Measurements from ENCODE around the gene ATG16L1.

Gene ATG16L1

GRCh38 chr2:233338046-233338445 is 86.6 kb downstream of the ATG16L1 start:
- no peak for DNase-seq

GRCh38 chr2:233338812-233339368 is 87.4 kb downstream of the ATG16L1 start:
- no peak for DNase-seq

DNA sequence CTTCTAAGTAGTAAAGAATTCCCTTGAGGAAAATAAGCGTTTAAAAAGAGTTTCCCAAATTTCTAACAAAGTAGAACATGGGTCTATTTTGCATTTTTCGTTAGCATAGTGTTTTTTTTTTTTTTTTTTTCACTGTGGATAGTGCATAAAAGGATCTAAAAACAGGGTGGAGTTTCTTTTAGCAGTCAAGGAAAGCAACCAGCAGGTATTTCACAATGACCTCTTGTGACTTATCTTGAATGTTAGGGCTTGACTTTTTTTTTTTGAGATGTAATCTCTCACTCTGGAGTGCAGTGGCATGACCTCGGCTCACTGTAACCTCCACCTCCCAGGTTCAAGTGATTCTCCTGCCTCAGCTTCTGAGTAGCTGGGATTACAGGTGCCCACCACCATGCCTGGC is 88.0 kb downstream of the ATG16L1 start:
- DNase-seq = no peak

GRCh38 chr2:233341296-233341695 is 89.8 kb downstream of the ATG16L1 start:
- no peak for DNase-seq

DNA sequence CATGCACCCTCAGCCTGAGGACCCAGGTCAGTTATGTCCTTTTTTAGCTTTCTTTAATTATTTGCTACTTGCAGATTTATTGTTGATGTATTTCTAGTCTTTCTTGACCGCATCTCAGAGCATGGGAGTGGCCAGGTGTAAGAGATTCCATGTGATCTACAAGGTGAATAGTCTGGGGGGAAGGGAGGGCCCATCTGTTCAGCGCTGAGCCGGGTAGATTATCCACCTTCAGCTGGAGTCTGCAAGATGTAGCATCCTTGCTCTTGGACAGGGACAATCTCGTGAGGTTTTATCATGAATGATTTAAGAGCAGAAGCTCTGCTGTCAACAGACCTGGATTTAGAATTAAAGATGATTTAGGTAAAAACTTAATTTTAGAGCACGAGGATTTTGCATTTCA is 90.8 kb downstream of the ATG16L1 start:
- DNase-seq = no peak

- DNase-seq = no peak
Observed at GRCh38 chr2:233343171-233343705, 91.8 kb downstream of the ATG16L1 start.
